Skin of body (tissue), 2 donors: ENCODE results near the gene TEX13A. TPM values are rescaled to one million over a fixed set of nuclear protein-coding genes. Genes with fewer than 3 reads are reported as not detected.
"Not testable (repeated sequence)": the region's sequence is repeated elsewhere in the genome, so short reads cannot be mapped to it uniquely, and the experiment has no call there.

Source experiments
- DNase-seq: peaks from one replicate; lab custom pipeline; 2025; lab: John Stamatoyannopoulos, UW
- total RNA-seq: library from RNA; depleted of rRNA; stranded (reverse); fragments of >200 nt; gene quantifications from one replicate; pipeline ENCODE4 v1.2.3, GENCODE V29; 2014

Gene TEX13A
- not detected for total RNA-seq

- DNase-seq = no peak
Observed at GRCh38 chrX:105220636-105221035, at the start of gene TEX13A. TEX13A (minus strand) TSS chrX:105220694; CDS start chrX:105220397, 297 bp downstream.

GRCh38 chrX:105269386-105269785 is 48.9 kb upstream of the TEX13A start:
- DNase-seq = peak; percentile 3

GRCh38 chrX:105267167-105267566 is 46.7 kb upstream of the TEX13A start:
- no peak for DNase-seq

GRCh38 chrX:105266456-105266855 is 46.0 kb upstream of the TEX13A start:
- no peak for DNase-seq

GRCh38 chrX:105265093-105265492 is 44.6 kb upstream of the TEX13A start:
- peak; percentile 28 for DNase-seq

- no peak for DNase-seq
Observed at GRCh38 chrX:105263801-105264200, 43.3 kb upstream of the TEX13A start.

- no peak for DNase-seq
Observed at GRCh38 chrX:105263171-105263570, 42.7 kb upstream of the TEX13A start.

GRCh38 chrX:105260291-105261043 is 40.0 kb upstream of the TEX13A start:
- no peak for DNase-seq

- DNase-seq = no peak
Observed at GRCh38 chrX:105241056-105241455, 20.6 kb upstream of the TEX13A start.

GRCh38 chrX:105237407-105237806 is 16.9 kb upstream of the TEX13A start:
- not testable (repeated sequence) for DNase-seq

GRCh38 chrX:105229146-105229545 is 8.7 kb upstream of the TEX13A start:
- no peak for DNase-seq

- DNase-seq = no peak
Observed at GRCh38 chrX:105228602-105229001, 8.1 kb upstream of the TEX13A start.

GRCh38 chrX:105226499-105226898 is 6.0 kb upstream of the TEX13A start:
- DNase-seq = no peak

GRCh38 chrX:105221374-105221773 is 880 bp upstream of the TEX13A start:
- no peak for DNase-seq

GRCh38 chrX:105219454-105220401 is 766 bp downstream of the TEX13A start:
- no peak for DNase-seq

GRCh38 chrX:105211066-105211575 is 9.4 kb downstream of the TEX13A start:
- DNase-seq = no peak

GRCh38 chrX:105210258-105210657 is 10.2 kb downstream of the TEX13A start:
- no peak for DNase-seq

GRCh38 chrX:105209406-105209805 is 11.1 kb downstream of the TEX13A start:
- DNase-seq = no peak

- DNase-seq = no peak
Observed at GRCh38 chrX:105191878-105192277, 28.6 kb downstream of the TEX13A start.

- DNase-seq = no peak
Observed at GRCh38 chrX:105190252-105190853, 30.1 kb downstream of the TEX13A start.

GRCh38 chrX:105189093-105189492 is 31.4 kb downstream of the TEX13A start:
- no peak for DNase-seq

GRCh38 chrX:105179644-105180043 is 40.9 kb downstream of the TEX13A start:
- no peak for DNase-seq
